Heart left ventricle (tissue), 13 donors: Measurements from ENCODE around the gene STK11.

Source experiments
- CTCF ChIP-seq, 12 donors: fragments of 200-600 bp; sonication (generic) in 4 of 12; IDR thresholded peaks; one replicate each; pipeline versions ENCODE4 v1.5.0 to v1.8.0; 2018 to 2022; ENCODE audit warnings: antibody characterized with exemption in 12 of 12, mild to moderate bottlenecking in 5 of 12
- POLR2A ChIP-seq, 2 donors: fragments of 450-650 bp; IDR thresholded peaks; one replicate each; pipeline ENCODE4 v1.6.1; 2017; ENCODE audit warnings: antibody characterized with exemption in 2 of 2, mild to moderate bottlenecking in 2 of 2, moderate library complexity in 2 of 2
- donor health status: ischemic (EF 13 %, LVEDD 7.1; RV severe dilation, severe dysfunction).
- donor health status: DM: no; HTN: yes; CAD: no.
- donor health status: DM: no; HTN: no; CAD: no.
- donor health status: ischemic (EF 25% LVEDD 6.9; RV normal size, moderate dysfunction).
- donor health status: ischemic (EF 25% LVEDD 5.7; RV mildly dilated, moderate dysfunction).
- donor health status: ischemic (EF 35%, LVEDD 5.7; RV mildly dilated, moderate dysfunction).
- donor health status: nonischemic (EF 11% LVEDD 7.7; RV severe dilation, severe dysfunction).
- donor health status: DM: yes; HTN: yes; CAD: no.
- donor health status: PGD.
- donor health status: ischemic (EF 29% LVEDD 5.4; RV normal size, mild dysfunction).
- donor health status: nonischemic (EF 23%, LVEDD 6.1; RV moderate dilation, normal function).

DNA sequence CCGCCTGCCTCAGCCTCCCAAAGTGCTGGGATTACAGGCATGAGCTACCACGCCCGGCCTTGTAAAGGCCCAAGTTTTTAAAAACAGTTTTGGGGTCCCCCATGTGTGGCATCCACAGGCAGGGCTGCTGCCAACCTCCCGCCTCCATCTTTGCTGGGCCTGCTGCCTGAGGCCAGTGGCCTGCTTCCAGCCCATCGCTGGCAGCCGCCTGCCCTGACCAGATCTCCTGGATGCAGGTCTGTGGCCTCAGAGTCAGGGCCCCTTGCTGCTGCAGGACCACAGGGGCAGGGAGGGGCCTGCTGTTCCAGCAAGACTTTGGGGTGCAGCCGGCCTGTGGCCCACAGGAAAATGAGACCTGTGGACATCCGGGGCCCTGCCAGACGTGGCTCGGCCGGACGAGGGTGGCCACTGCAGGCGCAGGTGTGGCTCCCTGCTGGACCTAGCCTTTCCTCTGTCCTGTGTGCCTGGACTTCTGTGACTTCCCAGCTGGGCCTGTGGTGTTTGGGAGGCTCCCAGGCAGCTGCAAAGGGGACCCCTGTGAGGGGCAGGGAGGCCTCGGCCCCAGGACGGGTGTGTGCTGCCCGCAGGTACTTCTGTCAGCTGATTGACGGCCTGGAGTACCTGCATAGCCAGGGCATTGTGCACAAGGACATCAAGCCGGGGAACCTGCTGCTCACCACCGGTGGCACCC, 14.4 kb downstream of the STK11 start:
- TF ChIP-seq CTCF (IDR thresholded peaks at IDR 0.05) (no peak), POLR2A (IDR thresholded peaks at IDR 0.05) (no peak)
